ENCODE measurements around the gene SYVN1. TPM values are rescaled to one million over a fixed set of nuclear protein-coding genes. Genes with fewer than 3 reads are reported as not detected.

The SYVN1 gene
- total RNA-seq, 1 experiment from 2014 or later: 45.9 TPM

GRCh38 chr11:65103476-65103875, 30.8 kb downstream of the SYVN1 start:
- Histone ChIP-seq H3K4me3 (replicated peaks in 1 of 2; ENCODE audit: low read depth in 1 of 2, low read length in 2 of 2) (no peak overlapping the region), H3K79me2 (ENCODE audit: insufficient read depth, low read length) (peaks cover 23% of the 10 kb centered on the region), H4K20me1 (ENCODE audit: insufficient read depth) (no peaks in the 10 kb centered on the region), H3K4me2 (ENCODE audit: low read length) (no peak overlapping the region), H3K27ac (ENCODE audit: low read depth, low read length) (no peak overlapping the region), H3K36me3 (ENCODE audit: control insufficient read depth in 1 of 2, insufficient read depth in 2 of 2, low read length in 2 of 2) (no peaks in the 10 kb centered on the region; a peak in 1 of 4 replicates), H3K9me2 (ENCODE audit: insufficient read depth) (no peaks in the 10 kb centered on the region), H3K4me1 (ENCODE audit: control insufficient read depth in 1 of 2, insufficient read depth in 2 of 2, low read length in 2 of 2) (no peaks in the 10 kb centered on the region; a peak in 1 of 4 replicates), H3K27me3 (ENCODE audit: insufficient read depth, low read length) (no peaks in the 10 kb centered on the region), H3K9me3 (ENCODE audit: control insufficient read depth in 1 of 2, insufficient read depth in 1 of 2, low read depth in 1 of 2, low read length in 2 of 2) (no peaks in the 10 kb centered on the region), H3K9ac (ENCODE audit: low read length) (no peak overlapping the region), H2AFZ (ENCODE audit: low read depth, low read length, poor library complexity, severe bottlenecking) (no peak overlapping the region)
- ATAC-seq (no peak), DNase-seq (ENCODE audit: low read depth, low spot score) (no peak)
- BruUV-seq (replicated peaks): no TSS peak
- TF ChIP-seq JUND (IDR thresholded peaks at IDR 0.05) (no peak), POLR2AphosphoS5 (IDR thresholded peaks at IDR 0.05; ENCODE audit: low read depth, low read length) (no peak), FOSL1 (IDR thresholded peaks at IDR 0.05; ENCODE audit: low read depth) (no peak), POLR2A (IDR thresholded peaks at IDR 0.05; ENCODE audit: borderline replicate concordance, extremely low read depth, insufficient read depth, insufficient read length) (no peak), YY1 (IDR thresholded peaks at IDR 0.05; ENCODE audit: extremely low read depth, insufficient replicate concordance, low read depth, low read length) (no peak), EZH2phosphoT487 (IDR thresholded peaks at IDR 0.05; ENCODE audit: borderline replicate concordance) (no peak), ZFX (IDR thresholded peaks at IDR 0.05) (no peak), TCF7L2 (IDR thresholded peaks at IDR 0.05; ENCODE audit: borderline replicate concordance, extremely low read depth, insufficient read depth, insufficient read length) (no peak), CBX3 (IDR thresholded peaks at IDR 0.05; ENCODE audit: low read depth) (no peak), ATF3 (IDR thresholded peaks at IDR 0.05) (no peak), ZNF274 (IDR thresholded peaks at IDR 0.05; ENCODE audit: low read depth, low read length) (no peak), CTCF (IDR thresholded peaks at IDR 0.05 in 2 of 3, conservative IDR thresholded peaks at IDR 0.05 in 1 of 3; ENCODE audit: borderline replicate concordance in 1 of 3, insufficient read depth in 1 of 3, low read depth in 2 of 3, low read length in 2 of 3) (no peak), MAX (IDR thresholded peaks at IDR 0.05) (no peak), REST (IDR thresholded peaks at IDR 0.05; ENCODE audit: low read depth) (no peak), CEBPB (IDR thresholded peaks at IDR 0.05; ENCODE audit: low read depth) (no peak)
- RAD21 ChIA-PET (ENCODE audit: low non-redundant PET in 1 of 2, low total read pairs in 2 of 2, uncharacterized antibody in 2 of 2, unreplicated experiment in 2 of 2): no interaction called here
- POLR2A ChIA-PET: interaction anchor here (1.9 kb wide), 1 partner anchor 8 kb away, joined by 9 read pairs; the partner anchor contains the start of gene TM7SF2
- intact Hi-C loops (cut with micrococcal nuclease): no loop called here
- CTCF ChIA-PET: no interaction called here
